ENCODE measurements around the gene SPAG9. TPM values are rescaled to one million over a fixed set of nuclear protein-coding genes. Genes with fewer than 3 reads are reported as not detected.

Gene SPAG9
- total RNA-seq, 1 experiment from 2014 or later, result 144 TPM

GRCh38 chr17:51142597-51142996, 21.9 kb upstream of the SPAG9 start:
- ChIA-PET CTCF (interaction anchor here (0.6 kb wide), 1 partner anchor 572 kb away, joined by 3 read pairs; no protein-coding TSS in a partner anchor), POLR2A (interaction anchor here (0.6 kb wide), 1 partner anchor 12 kb away, joined by 10 read pairs; no protein-coding TSS in a partner anchor)
- Histone ChIP-seq H3K9me3 (ENCODE audit: control insufficient read depth, insufficient read depth, low read depth, low read length) (no peaks in the 10 kb centered on the region), H3K4me1 (ENCODE audit: control insufficient read depth, insufficient read depth, low read length) (no peaks in the 10 kb centered on the region), H3K36me3 (ENCODE audit: control insufficient read depth, insufficient read depth, low read length) (no peaks in the 10 kb centered on the region), H3K27me3 (ENCODE audit: control insufficient read depth, insufficient read depth, low read length) (no peaks in the 10 kb centered on the region), H3K27ac (ENCODE audit: low read length) (no peak overlapping the region), H3K4me3 (ENCODE audit: low read depth in 2 of 2, low read length in 2 of 2) (no peak overlapping the region)
- TF ChIP-seq REST (IDR thresholded peaks at IDR 0.05; ENCODE audit: insufficient read depth in 1 of 2, low read depth in 2 of 2, low read length in 1 of 2) (no peak), CTCF (IDR thresholded peaks at IDR 0.05) (no peak), POLR2AphosphoS5 (IDR thresholded peaks at IDR 0.05; ENCODE audit: low read depth, low read length) (no peak), TCF7L2 (IDR thresholded peaks at IDR 0.05; ENCODE audit: low read depth, low read length) (no peak), SIN3A (IDR thresholded peaks at IDR 0.05; ENCODE audit: borderline replicate concordance, insufficient read depth, low read depth, low read length) (no peak)
- DNase-seq (ENCODE audit: low read depth, low spot score) (no peak), ATAC-seq (no peak)
- in situ Hi-C loops (cut with HindIII; ENCODE audit: low pct_unique_long_range_greater_than_20kb, low sequenced_read_pairs) (no loop called here), intact Hi-C loops (cut with micrococcal nuclease; ENCODE audit: unreplicated experiment) (no loop called here)
- BruUV-seq (replicated peaks), result no TSS peak

GRCh38 chr17:51135956-51136355, 15.3 kb upstream of the SPAG9 start:
- ATAC-seq (no peak), DNase-seq (ENCODE audit: low read depth, low spot score) (no peak)
- POLR2A ChIA-PET, result interaction anchor here (0.7 kb wide), 1 partner anchor 96 kb away, joined by 4 read pairs; no protein-coding TSS in a partner anchor
- CTCF ChIA-PET, result interaction anchor here (0.8 kb wide), 1 partner anchor 11 kb away, joined by 4 read pairs; no protein-coding TSS in a partner anchor
- intact Hi-C loops (cut with micrococcal nuclease; ENCODE audit: unreplicated experiment) (no loop called here), in situ Hi-C loops (cut with HindIII; ENCODE audit: low pct_unique_long_range_greater_than_20kb, low sequenced_read_pairs) (no loop called here)
- H3K9me3 ChIP-seq (ENCODE audit: control insufficient read depth, insufficient read depth, low read depth, low read length), result no peaks in the 10 kb centered on the region
- no peak for TF ChIP-seq REST (IDR thresholded peaks at IDR 0.05; ENCODE audit: insufficient read depth in 1 of 2, low read depth in 2 of 2, low read length in 1 of 2)
- no peak for TF ChIP-seq POLR2AphosphoS5 (IDR thresholded peaks at IDR 0.05; ENCODE audit: low read depth, low read length)
- no peak for TF ChIP-seq CTCF (IDR thresholded peaks at IDR 0.05)
- H3K4me3 ChIP-seq (ENCODE audit: low read depth in 2 of 2, low read length in 2 of 2), result no peak overlapping the region
- H3K4me1 ChIP-seq (ENCODE audit: control insufficient read depth, insufficient read depth, low read length), result no peaks in the 10 kb centered on the region; the same call in 1 of the 2 replicates
- BruUV-seq (replicated peaks), result no TSS peak
- no peaks in the 10 kb centered on the region for H3K27me3 ChIP-seq (ENCODE audit: control insufficient read depth, insufficient read depth, low read length)
- no peak overlapping the region for H3K27ac ChIP-seq (ENCODE audit: low read length)
- H3K36me3 ChIP-seq (ENCODE audit: control insufficient read depth, insufficient read depth, low read length), result no peaks in the 10 kb centered on the region

Data from Panc1 (cell line).